GM23338 (cell line): Measurements from ENCODE around the gene PPIL1. TPM values are rescaled to one million over a fixed set of nuclear protein-coding genes. Genes with fewer than 3 reads are reported as not detected.

Source experiments
- ATAC-seq: fragments of 200-7000 bp; cut with Tn5 transposase; 3 replicates; pipeline ENCODE4 v1.9.1; 2020
- DNase-seq: peaks from one replicate; pipeline ENCODE4 v3.0.0-alpha.2; 2015; ENCODE audit warnings: low spot score
- H2AFZ ChIP-seq: fragments of 200-600 bp; sonication (generic); 2 replicates; pipeline ENCODE4 v1.8.0; 2016; ENCODE audit warnings: antibody characterized with exemption, mild to moderate bottlenecking, moderate library complexity
- H3F3A ChIP-seq: fragments of 200-600 bp; sonication (generic); replicated peaks from 2 replicates; pipeline ENCODE4 v1.8.0; 2017; ENCODE audit warnings: antibody characterized with exemption, mixed run types, low read depth
- H3K27ac ChIP-seq: fragments of 200-600 bp; sonication (generic); 2 replicates; pipeline ENCODE4 v1.6.1; 2016; ENCODE audit warnings: low read depth
- H3K27me3 ChIP-seq: fragments of 200-600 bp; sonication (generic); 2 replicates; pipeline ENCODE4 v1.8.0; 2016; ENCODE audit warnings: mild to moderate bottlenecking, mixed run types, moderate library complexity; ENCODE audit not compliant: insufficient read depth
- H3K36me3 ChIP-seq: fragments of 200-600 bp; sonication (generic); 2 replicates; pipeline ENCODE4 v1.8.0; 2016; ENCODE audit warnings: mild to moderate bottlenecking; ENCODE audit not compliant: insufficient read depth
- H3K4me1 ChIP-seq: fragments of 200-600 bp; sonication (generic); 2 replicates; pipeline ENCODE4 v1.8.0; 2016; ENCODE audit warnings: mild to moderate bottlenecking, moderate library complexity; ENCODE audit not compliant: insufficient read depth
- H3K4me2 ChIP-seq: fragments of 200-600 bp; sonication (generic); 2 replicates; pipeline ENCODE4 v1.7.1; 2017; ENCODE audit warnings: mixed run types
- H3K4me3 ChIP-seq: fragments of 200-600 bp; sonication (generic); 2 replicates; pipeline ENCODE4 v1.6.1; 2016; ENCODE audit warnings: mixed run types
- H3K79me2 ChIP-seq: fragments of 200-600 bp; sonication (generic); replicated peaks from 2 replicates; pipeline ENCODE4 v1.8.0; 2017; ENCODE audit warnings: mild to moderate bottlenecking; ENCODE audit not compliant: insufficient read depth
- H3K9me2 ChIP-seq: fragments of 200-600 bp; sonication (generic); 2 replicates; pipeline ENCODE4 v1.8.0; 2017; ENCODE audit not compliant: insufficient read depth
- H4K20me1 ChIP-seq: fragments of 200-600 bp; sonication (generic); replicated peaks from 2 replicates; pipeline ENCODE4 v1.8.0; 2017; ENCODE audit warnings: mild to moderate bottlenecking; ENCODE audit not compliant: insufficient read depth
- H3K27ac Mint-ChIP-seq: 2 replicates; pipeline ENCODE4 v1.8.0; 2020; ENCODE audit warnings: inconsistent platforms, mild to moderate bottlenecking, moderate library complexity, mixed read lengths
- H3K27me3 Mint-ChIP-seq: 3 replicates; pipeline ENCODE4 v1.8.0; 2022; ENCODE audit warnings: low read depth, mild to moderate bottlenecking, moderate library complexity, mixed read lengths, inconsistent platforms; ENCODE audit not compliant: insufficient read depth, poor library complexity
- H3K36me3 Mint-ChIP-seq: 3 replicates; pipeline ENCODE4 v1.8.0; 2021; ENCODE audit warnings: low read depth, mild to moderate bottlenecking, inconsistent platforms, moderate library complexity, mixed read lengths
- H3K4me1 Mint-ChIP-seq: 3 replicates; pipeline ENCODE4 v1.8.0; 2020; ENCODE audit warnings: mild to moderate bottlenecking, inconsistent platforms, mixed read lengths
- H3K4me3 Mint-ChIP-seq: 3 replicates; pipeline ENCODE4 v1.8.0; 2021; ENCODE audit warnings: moderate library complexity, mild to moderate bottlenecking, inconsistent platforms, mixed read lengths
- H3K9me3 Mint-ChIP-seq: 3 replicates; pipeline ENCODE4 v1.8.0; 2020; ENCODE audit warnings: moderate library complexity, mild to moderate bottlenecking, inconsistent platforms, mixed read lengths
- CREB1 ChIP-seq: fragments of 250-450 bp; sonication (Bioruptor Pico); IDR thresholded peaks from 2 replicates; pipeline ENCODE4 v1.5.0; 2020; ENCODE audit warnings: low read depth, mild to moderate bottlenecking, moderate library complexity
- EZH2 ChIP-seq: fragments of 200-600 bp; sonication (generic); IDR thresholded peaks from one replicate; pipeline ENCODE4 v1.8.0; 2017; ENCODE audit warnings: antibody characterized with exemption, mild to moderate bottlenecking, low read depth; ENCODE audit not compliant: unreplicated experiment
- EZH2phosphoT487 ChIP-seq: fragments of 200-600 bp; sonication (generic); IDR thresholded peaks from one replicate; pipeline ENCODE4 v1.8.1; 2018; ENCODE audit warnings: antibody characterized with exemption; ENCODE audit not compliant: unreplicated experiment
- JUNB ChIP-seq: IDR thresholded peaks from one replicate; pipeline ENCODE4 v1.6.1; 2016; ENCODE audit warnings: antibody characterized with exemption; ENCODE audit not compliant: unreplicated experiment
- NANOG ChIP-seq: IDR thresholded peaks from 2 replicates; pipeline ENCODE4 v1.6.1; 2016; ENCODE audit warnings: antibody characterized with exemption, borderline replicate concordance
- POLR2AphosphoS5 ChIP-seq: IDR thresholded peaks from 2 replicates; pipeline ENCODE4 v1.6.1; 2016; ENCODE audit warnings: antibody characterized with exemption, low read depth
- STAT1 ChIP-seq: IDR thresholded peaks from one replicate; pipeline ENCODE4 v1.6.1; 2016; ENCODE audit warnings: antibody characterized with exemption; ENCODE audit not compliant: unreplicated experiment
- ZNF114 ChIP-seq: fragments of 250-450 bp; sonication (Bioruptor Pico); IDR thresholded peaks from 2 replicates; pipeline ENCODE4 v1.5.0; 2020; ENCODE audit warnings: mild to moderate bottlenecking, moderate library complexity
- ZNF331 ChIP-seq: fragments of 250-450 bp; sonication (Bioruptor Pico); IDR thresholded peaks from 2 replicates; pipeline ENCODE4 v1.5.0; 2020; ENCODE audit warnings: low read depth, mild to moderate bottlenecking, moderate library complexity
- polyA plus RNA-seq: library from polyadenylated mRNA; unstranded; fragments of >200 nt; fragmentation: Nextera tagmentation; extraction: Ambion mirVana; gene quantifications from 2 replicates; pipeline ENCODE4 v1.2.1, GENCODE V29; 2016
- total RNA-seq: library from RNA; depleted of rRNA; stranded (reverse); fragments of >200 nt; shearing (Covaris generic); gene quantifications from 2 replicates; pipeline ENCODE4 v1.2.3, GENCODE V29; 2014
- TF ChIP-seq, protein P1 (sequence below): IDR thresholded peaks from 2 replicates; pipeline ENCODE4 v1.6.1; 2016; ENCODE audit warnings: antibody characterized with exemption
- TF ChIP-seq, protein P2 (sequence below): IDR thresholded peaks from one replicate; pipeline ENCODE4 v1.6.1; 2018; ENCODE audit warnings: antibody characterized with exemption; ENCODE audit not compliant: unreplicated experiment
- TF ChIP-seq, protein P3 (sequence below): fragments of 250-450 bp; sonication (Bioruptor Pico); IDR thresholded peaks from 2 replicates; pipeline ENCODE4 v1.5.0; 2020; ENCODE audit warnings: mild to moderate bottlenecking, moderate library complexity
- TF ChIP-seq, protein P4 (sequence below), 2 experiments: fragments of 200-600 bp in 1 of 2; sonication (generic) in 1 of 2; conservative IDR thresholded peaks; 2 replicates each; pipeline versions ENCODE4 v1.5.1 to v1.6.1; 2016 to 2017; ENCODE audit warnings: antibody characterized with exemption in 2 of 2, low read depth in 2 of 2, mild to moderate bottlenecking in 2 of 2, moderate library complexity in 1 of 2

Gene PPIL1
- total and polyA plus RNA-seq, 2 experiments from 2014 or later, result 57.3 to 79.4 TPM

DNA sequence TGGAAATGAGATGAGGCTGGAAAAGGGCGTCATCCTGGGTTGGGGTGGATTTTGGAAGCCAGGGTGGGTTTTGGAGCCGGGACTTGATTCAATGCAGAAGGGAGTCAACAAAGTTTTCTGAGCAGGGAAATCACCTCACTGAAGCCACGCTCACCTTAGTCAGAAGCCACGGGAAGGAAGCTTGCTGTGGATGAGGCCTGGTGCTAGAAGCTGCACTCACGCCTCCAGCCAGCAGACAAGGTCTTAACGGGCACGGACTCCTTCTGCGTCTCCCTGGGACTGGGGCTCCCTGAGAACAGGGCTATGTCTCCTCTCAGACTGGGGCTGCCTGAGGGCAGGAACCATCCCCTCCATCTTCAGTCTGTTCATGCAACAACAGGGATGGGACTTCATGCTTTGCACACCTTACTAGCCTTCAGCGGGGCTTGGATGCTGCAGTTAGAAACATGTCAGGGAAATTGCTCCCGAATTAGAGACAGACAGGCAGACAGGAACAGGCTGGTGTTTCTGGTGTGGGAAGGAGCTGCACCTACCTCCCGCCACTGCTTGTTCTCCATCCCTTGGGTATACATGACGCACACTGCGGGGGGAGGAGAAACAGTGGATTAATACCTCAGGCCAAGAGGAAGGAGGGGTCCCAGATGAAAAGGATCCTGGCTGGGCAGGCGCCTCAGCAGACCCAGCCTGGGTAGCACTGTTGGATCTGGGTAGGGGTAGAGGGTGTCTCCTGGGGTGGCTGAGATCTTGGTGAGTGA, 52.8 kb downstream of the PPIL1 start:
- Mint-ChIP-seq H3K4me3 (no peak overlapping the region), H3K27ac (no peak overlapping the region), H3K36me3 (no peaks in the 10 kb centered on the region), H3K4me1 (peaks cover 26% of the 10 kb centered on the region), H3K27me3 (peaks cover 6% of the 10 kb centered on the region), H3K9me3 (no peaks in the 10 kb centered on the region)
- H3K36me3 ChIP-seq, result no peaks in the 10 kb centered on the region
- no peak overlapping the region for H3K27ac ChIP-seq
- no peak overlapping the region for H3K4me3 ChIP-seq
- no peaks in the 10 kb centered on the region for H3F3A ChIP-seq
- peak overlapping the region; percentile 72 for H2AFZ ChIP-seq
- no peaks in the 10 kb centered on the region for H3K79me2 ChIP-seq
- peaks cover 11% of the 10 kb centered on the region; the same call in 1 of the 2 replicates for H3K4me1 ChIP-seq
- DNase-seq (no peak), ATAC-seq (peak; percentile 10; the same call in 2 of the 3 replicates)
- no peak overlapping the region for H3K4me2 ChIP-seq
- no peaks in the 10 kb centered on the region for H3K27me3 ChIP-seq
- no peaks in the 10 kb centered on the region for H4K20me1 ChIP-seq
- TF ChIP-seq POLR2AphosphoS5 (no peak), NANOG (no peak), STAT1 (no peak), EZH2 (no peak), JUNB (no peak), ZNF331 (no peak), CREB1 (CRISPR knock-in tag) (no peak), EZH2phosphoT487 (no peak), ZNF114 (CRISPR knock-in tag) (no peak)
- TF ChIP-seq, protein P1, sequence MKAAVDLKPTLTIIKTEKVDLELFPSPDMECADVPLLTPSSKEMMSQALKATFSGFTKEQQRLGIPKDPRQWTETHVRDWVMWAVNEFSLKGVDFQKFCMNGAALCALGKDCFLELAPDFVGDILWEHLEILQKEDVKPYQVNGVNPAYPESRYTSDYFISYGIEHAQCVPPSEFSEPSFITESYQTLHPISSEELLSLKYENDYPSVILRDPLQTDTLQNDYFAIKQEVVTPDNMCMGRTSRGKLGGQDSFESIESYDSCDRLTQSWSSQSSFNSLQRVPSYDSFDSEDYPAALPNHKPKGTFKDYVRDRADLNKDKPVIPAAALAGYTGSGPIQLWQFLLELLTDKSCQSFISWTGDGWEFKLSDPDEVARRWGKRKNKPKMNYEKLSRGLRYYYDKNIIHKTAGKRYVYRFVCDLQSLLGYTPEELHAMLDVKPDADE, result no peak
- TF ChIP-seq, protein P2, sequence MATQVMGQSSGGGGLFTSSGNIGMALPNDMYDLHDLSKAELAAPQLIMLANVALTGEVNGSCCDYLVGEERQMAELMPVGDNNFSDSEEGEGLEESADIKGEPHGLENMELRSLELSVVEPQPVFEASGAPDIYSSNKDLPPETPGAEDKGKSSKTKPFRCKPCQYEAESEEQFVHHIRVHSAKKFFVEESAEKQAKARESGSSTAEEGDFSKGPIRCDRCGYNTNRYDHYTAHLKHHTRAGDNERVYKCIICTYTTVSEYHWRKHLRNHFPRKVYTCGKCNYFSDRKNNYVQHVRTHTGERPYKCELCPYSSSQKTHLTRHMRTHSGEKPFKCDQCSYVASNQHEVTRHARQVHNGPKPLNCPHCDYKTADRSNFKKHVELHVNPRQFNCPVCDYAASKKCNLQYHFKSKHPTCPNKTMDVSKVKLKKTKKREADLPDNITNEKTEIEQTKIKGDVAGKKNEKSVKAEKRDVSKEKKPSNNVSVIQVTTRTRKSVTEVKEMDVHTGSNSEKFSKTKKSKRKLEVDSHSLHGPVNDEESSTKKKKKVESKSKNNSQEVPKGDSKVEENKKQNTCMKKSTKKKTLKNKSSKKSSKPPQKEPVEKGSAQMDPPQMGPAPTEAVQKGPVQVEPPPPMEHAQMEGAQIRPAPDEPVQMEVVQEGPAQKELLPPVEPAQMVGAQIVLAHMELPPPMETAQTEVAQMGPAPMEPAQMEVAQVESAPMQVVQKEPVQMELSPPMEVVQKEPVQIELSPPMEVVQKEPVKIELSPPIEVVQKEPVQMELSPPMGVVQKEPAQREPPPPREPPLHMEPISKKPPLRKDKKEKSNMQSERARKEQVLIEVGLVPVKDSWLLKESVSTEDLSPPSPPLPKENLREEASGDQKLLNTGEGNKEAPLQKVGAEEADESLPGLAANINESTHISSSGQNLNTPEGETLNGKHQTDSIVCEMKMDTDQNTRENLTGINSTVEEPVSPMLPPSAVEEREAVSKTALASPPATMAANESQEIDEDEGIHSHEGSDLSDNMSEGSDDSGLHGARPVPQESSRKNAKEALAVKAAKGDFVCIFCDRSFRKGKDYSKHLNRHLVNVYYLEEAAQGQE, result no peak
- TF ChIP-seq, protein P3, sequence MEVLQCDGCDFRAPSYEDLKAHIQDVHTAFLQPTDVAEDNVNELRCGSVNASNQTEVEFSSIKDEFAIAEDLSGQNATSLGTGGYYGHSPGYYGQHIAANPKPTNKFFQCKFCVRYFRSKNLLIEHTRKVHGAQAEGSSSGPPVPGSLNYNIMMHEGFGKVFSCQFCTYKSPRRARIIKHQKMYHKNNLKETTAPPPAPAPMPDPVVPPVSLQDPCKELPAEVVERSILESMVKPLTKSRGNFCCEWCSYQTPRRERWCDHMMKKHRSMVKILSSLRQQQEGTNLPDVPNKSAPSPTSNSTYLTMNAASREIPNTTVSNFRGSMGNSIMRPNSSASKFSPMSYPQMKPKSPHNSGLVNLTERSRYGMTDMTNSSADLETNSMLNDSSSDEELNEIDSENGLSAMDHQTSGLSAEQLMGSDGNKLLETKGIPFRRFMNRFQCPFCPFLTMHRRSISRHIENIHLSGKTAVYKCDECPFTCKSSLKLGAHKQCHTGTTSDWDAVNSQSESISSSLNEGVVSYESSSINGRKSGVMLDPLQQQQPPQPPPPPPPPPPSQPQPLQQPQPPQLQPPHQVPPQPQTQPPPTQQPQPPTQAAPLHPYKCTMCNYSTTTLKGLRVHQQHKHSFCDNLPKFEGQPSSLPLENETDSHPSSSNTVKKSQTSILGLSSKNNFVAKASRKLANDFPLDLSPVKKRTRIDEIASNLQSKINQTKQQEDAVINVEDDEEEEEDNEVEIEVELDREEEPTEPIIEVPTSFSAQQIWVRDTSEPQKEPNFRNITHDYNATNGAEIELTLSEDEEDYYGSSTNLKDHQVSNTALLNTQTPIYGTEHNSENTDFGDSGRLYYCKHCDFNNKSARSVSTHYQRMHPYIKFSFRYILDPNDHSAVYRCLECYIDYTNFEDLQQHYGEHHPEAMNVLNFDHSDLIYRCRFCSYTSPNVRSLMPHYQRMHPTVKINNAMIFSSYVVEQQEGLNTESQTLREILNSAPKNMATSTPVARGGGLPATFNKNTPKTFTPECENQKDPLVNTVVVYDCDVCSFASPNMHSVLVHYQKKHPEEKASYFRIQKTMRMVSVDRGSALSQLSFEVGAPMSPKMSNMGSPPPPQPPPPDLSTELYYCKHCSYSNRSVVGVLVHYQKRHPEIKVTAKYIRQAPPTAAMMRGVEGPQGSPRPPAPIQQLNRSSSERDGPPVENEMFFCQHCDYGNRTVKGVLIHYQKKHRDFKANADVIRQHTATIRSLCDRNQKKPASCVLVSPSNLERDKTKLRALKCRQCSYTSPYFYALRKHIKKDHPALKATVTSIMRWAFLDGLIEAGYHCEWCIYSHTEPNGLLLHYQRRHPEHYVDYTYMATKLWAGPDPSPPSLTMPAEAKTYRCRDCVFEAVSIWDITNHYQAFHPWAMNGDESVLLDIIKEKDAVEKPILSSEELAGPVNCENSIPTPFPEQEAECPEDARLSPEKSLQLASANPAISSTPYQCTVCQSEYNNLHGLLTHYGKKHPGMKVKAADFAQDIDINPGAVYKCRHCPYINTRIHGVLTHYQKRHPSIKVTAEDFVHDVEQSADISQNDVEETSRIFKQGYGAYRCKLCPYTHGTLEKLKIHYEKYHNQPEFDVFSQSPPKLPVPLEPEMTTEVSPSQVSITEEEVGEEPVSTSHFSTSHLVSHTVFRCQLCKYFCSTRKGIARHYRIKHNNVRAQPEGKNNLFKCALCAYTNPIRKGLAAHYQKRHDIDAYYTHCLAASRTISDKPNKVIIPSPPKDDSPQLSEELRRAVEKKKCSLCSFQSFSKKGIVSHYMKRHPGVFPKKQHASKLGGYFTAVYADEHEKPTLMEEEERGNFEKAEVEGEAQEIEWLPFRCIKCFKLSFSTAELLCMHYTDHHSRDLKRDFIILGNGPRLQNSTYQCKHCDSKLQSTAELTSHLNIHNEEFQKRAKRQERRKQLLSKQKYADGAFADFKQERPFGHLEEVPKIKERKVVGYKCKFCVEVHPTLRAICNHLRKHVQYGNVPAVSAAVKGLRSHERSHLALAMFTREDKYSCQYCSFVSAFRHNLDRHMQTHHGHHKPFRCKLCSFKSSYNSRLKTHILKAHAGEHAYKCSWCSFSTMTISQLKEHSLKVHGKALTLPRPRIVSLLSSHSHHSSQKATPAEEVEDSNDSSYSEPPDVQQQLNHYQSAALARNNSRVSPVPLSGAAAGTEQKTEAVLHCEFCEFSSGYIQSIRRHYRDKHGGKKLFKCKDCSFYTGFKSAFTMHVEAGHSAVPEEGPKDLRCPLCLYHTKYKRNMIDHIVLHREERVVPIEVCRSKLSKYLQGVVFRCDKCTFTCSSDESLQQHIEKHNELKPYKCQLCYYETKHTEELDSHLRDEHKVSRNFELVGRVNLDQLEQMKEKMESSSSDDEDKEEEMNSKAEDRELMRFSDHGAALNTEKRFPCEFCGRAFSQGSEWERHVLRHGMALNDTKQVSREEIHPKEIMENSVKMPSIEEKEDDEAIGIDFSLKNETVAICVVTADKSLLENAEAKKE, result no peak
- TF ChIP-seq, protein P4, sequence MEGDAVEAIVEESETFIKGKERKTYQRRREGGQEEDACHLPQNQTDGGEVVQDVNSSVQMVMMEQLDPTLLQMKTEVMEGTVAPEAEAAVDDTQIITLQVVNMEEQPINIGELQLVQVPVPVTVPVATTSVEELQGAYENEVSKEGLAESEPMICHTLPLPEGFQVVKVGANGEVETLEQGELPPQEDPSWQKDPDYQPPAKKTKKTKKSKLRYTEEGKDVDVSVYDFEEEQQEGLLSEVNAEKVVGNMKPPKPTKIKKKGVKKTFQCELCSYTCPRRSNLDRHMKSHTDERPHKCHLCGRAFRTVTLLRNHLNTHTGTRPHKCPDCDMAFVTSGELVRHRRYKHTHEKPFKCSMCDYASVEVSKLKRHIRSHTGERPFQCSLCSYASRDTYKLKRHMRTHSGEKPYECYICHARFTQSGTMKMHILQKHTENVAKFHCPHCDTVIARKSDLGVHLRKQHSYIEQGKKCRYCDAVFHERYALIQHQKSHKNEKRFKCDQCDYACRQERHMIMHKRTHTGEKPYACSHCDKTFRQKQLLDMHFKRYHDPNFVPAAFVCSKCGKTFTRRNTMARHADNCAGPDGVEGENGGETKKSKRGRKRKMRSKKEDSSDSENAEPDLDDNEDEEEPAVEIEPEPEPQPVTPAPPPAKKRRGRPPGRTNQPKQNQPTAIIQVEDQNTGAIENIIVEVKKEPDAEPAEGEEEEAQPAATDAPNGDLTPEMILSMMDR (conservative IDR thresholded peaks at IDR 0.05; ENCODE audit: low read depth in 2 of 2), result no peak
- no peaks in the 10 kb centered on the region for H3K9me2 ChIP-seq
